PC-3 (cell line): Measurements from ENCODE around the gene RERE. TPM values are rescaled to one million over a fixed set of nuclear protein-coding genes. Genes with fewer than 3 reads are reported as not detected.

Experiments used
- ATAC-seq: fragments of 200-7000 bp; cut with Tn5 transposase; 2 replicates; pipeline ENCODE4 v1.9.1; 2020; ENCODE audit warnings: mild to moderate bottlenecking, moderate library complexity
- BruUV-seq: library from RNA; stranded (reverse); fragments of 400-500 nt; replicated peaks from 2 replicates; lab custom pipeline; 2021; lab: Mats Ljungman, UMichigan
- CTCF ChIA-PET: fragments of 300-600 bp; sonication (Branson Sonifier 250); formaldehyde crosslinking; loops from one replicate; lab custom pipeline; 2022; ENCODE audit warnings: antibody characterized with exemption; lab: Charles Lee
- POLR2A ChIA-PET: fragments of 300-600 bp; sonication (Branson Sonifier 250); formaldehyde crosslinking; loops from one replicate; lab custom pipeline; 2022; ENCODE audit warnings: antibody characterized with exemption; ENCODE audit not compliant: unreplicated experiment; lab: Charles Lee
- DNase-seq: peaks from one replicate; pipeline ENCODE4 v3.0.0-alpha.2; 2015
- H2AFZ ChIP-seq: fragments of 300-600 bp; sonication (generic); 2 replicates; pipeline ENCODE4 v1.6.0; 2016; ENCODE audit warnings: antibody characterized with exemption, low read length
- H3F3A ChIP-seq: fragments of 300-600 bp; sonication (generic); one replicate; pipeline ENCODE4 v1.6.0; 2017; ENCODE audit warnings: antibody characterized with exemption, low read length, control low read depth, mild to moderate bottlenecking; ENCODE audit not compliant: unreplicated experiment
- H3K27ac ChIP-seq: fragments of 300-600 bp; sonication (generic); 2 replicates; pipeline ENCODE4 v1.5.1; 2016; ENCODE audit warnings: mild to moderate bottlenecking, low read length
- H3K27me3 ChIP-seq: fragments of 300-600 bp; sonication (generic); 2 replicates; pipeline ENCODE4 v1.6.1; 2016; ENCODE audit warnings: low read length, mixed read lengths
- H3K36me3 ChIP-seq: fragments of 300-600 bp; sonication (generic); 2 replicates; pipeline ENCODE4 v1.6.1; 2016; ENCODE audit warnings: low read depth, mixed run types, low read length, mixed read lengths
- H3K4me1 ChIP-seq: fragments of 300-600 bp; sonication (generic); 2 replicates; pipeline ENCODE4 v1.5.1; 2016; ENCODE audit warnings: low read length; ENCODE audit not compliant: insufficient read depth
- H3K4me2 ChIP-seq: fragments of 300-600 bp; sonication (generic); 2 replicates; pipeline ENCODE4 v1.6.0; 2016; ENCODE audit warnings: low read length
- H3K4me3 ChIP-seq: fragments of 300-600 bp; sonication (generic); 2 replicates; pipeline ENCODE4 v1.5.1; 2016; ENCODE audit warnings: mild to moderate bottlenecking, low read length, mixed read lengths
- H3K79me2 ChIP-seq: fragments of 300-600 bp; sonication (generic); 2 replicates; pipeline ENCODE4 v1.6.1; 2017; ENCODE audit warnings: low read length, mixed read lengths
- H3K9ac ChIP-seq: fragments of 300-600 bp; sonication (generic); 2 replicates; pipeline ENCODE4 v1.6.0; 2016; ENCODE audit warnings: mild to moderate bottlenecking, low read length
- H3K9me2 ChIP-seq: fragments of 300-600 bp; sonication (generic); replicated peaks from 2 replicates; pipeline ENCODE4 v1.6.1; 2016; ENCODE audit warnings: mixed run types, low read length, mixed read lengths
- H3K9me3 ChIP-seq: fragments of 300-600 bp; sonication (generic); 2 replicates; pipeline ENCODE4 v1.6.1; 2016; ENCODE audit warnings: low read length, mixed read lengths
- H4K20me1 ChIP-seq: fragments of 300-600 bp; sonication (generic); 2 replicates; pipeline ENCODE4 v1.6.1; 2016; ENCODE audit warnings: low read length, mixed read lengths
- EZH2 ChIP-seq: fragments of 300-600 bp; sonication (generic); IDR thresholded peaks from one replicate; pipeline ENCODE4 v1.6.1; 2017; ENCODE audit warnings: antibody characterized with exemption, mild to moderate bottlenecking, low read length; ENCODE audit not compliant: unreplicated experiment
- EZH2phosphoT487 ChIP-seq: fragments of 300-600 bp; sonication (generic); IDR thresholded peaks from 2 replicates; pipeline ENCODE4 v1.6.1; 2018; ENCODE audit warnings: mild to moderate bottlenecking, antibody characterized with exemption, low read length, borderline replicate concordance
- intact Hi-C: fragments of 100-400 bp; cut with micrococcal nuclease; formaldehyde crosslinking; loops from 2 replicates; pipeline ENCODE4 v1.9.0; 2023
- total RNA-seq: library from RNA; depleted of rRNA; stranded (reverse); fragments of >200 nt; gene quantifications from 2 replicates; pipeline ENCODE4 v1.2.3, GENCODE V29; 2014
- TF ChIP-seq, protein P1 (sequence below): fragments of 300-600 bp; sonication (generic); conservative IDR thresholded peaks from 2 replicates; pipeline ENCODE4 v1.5.1; 2017; ENCODE audit warnings: antibody characterized with exemption, low read depth, mild to moderate bottlenecking, low read length

The RERE gene
- total RNA-seq, 1 experiment from 2014 or later: 24.2 TPM

DNA sequence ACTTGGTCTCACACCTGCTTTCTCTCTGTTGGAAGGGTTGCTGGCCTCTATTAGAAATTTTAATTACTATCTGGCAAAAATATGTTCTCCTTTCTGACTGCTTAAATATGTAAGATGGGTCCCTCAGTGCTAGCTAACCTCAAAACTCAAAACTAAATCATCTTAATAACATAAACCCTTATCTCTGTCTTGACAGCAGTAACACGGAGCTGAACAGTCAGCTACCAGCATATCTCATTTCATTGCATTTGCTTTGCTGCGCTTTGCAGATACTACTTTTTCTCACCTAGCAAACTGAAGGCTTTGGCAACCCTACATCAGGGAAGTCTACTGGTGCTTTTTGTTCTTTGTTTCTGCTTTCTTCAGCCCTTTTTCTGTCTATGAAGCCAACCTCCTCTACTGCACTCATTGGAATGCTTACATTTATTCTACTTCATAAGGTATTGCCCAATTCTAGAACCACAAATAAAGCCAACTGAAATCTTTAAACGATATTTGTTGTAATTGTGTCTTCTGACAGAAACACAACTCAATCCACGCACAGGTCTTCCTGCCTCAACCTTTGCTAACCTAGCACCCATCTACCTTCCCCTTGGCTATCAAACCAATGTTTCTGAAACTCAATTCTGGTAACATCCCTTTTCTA is 95.6 kb downstream of the RERE start:
- no peaks in the 10 kb centered on the region for H4K20me1 ChIP-seq
- no peak overlapping the region for H3K27ac ChIP-seq
- ATAC-seq (no peak), DNase-seq (no peak)
- POLR2A ChIA-PET: no interaction called here
- H3K9ac ChIP-seq: no peak overlapping the region
- no peaks in the 10 kb centered on the region for H3K9me2 ChIP-seq
- BruUV-seq: no TSS peak
- no peak overlapping the region for H2AFZ ChIP-seq
- H3K9me3 ChIP-seq: no peaks in the 10 kb centered on the region
- TF ChIP-seq EZH2: no peak
- TF ChIP-seq, protein P1, sequence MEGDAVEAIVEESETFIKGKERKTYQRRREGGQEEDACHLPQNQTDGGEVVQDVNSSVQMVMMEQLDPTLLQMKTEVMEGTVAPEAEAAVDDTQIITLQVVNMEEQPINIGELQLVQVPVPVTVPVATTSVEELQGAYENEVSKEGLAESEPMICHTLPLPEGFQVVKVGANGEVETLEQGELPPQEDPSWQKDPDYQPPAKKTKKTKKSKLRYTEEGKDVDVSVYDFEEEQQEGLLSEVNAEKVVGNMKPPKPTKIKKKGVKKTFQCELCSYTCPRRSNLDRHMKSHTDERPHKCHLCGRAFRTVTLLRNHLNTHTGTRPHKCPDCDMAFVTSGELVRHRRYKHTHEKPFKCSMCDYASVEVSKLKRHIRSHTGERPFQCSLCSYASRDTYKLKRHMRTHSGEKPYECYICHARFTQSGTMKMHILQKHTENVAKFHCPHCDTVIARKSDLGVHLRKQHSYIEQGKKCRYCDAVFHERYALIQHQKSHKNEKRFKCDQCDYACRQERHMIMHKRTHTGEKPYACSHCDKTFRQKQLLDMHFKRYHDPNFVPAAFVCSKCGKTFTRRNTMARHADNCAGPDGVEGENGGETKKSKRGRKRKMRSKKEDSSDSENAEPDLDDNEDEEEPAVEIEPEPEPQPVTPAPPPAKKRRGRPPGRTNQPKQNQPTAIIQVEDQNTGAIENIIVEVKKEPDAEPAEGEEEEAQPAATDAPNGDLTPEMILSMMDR: no peak
- no peak for TF ChIP-seq EZH2phosphoT487
- no peak overlapping the region for H3K4me2 ChIP-seq
- H3K4me3 ChIP-seq: no peak overlapping the region
- CTCF ChIA-PET: no interaction called here
- no peaks in the 10 kb centered on the region for H3K36me3 ChIP-seq
- no peaks in the 10 kb centered on the region for H3F3A ChIP-seq
- intact Hi-C loops: no loop called here
- H3K4me1 ChIP-seq: peaks cover 10% of the 10 kb centered on the region; the same call in 1 of the 2 replicates
- H3K27me3 ChIP-seq: no peaks in the 10 kb centered on the region
- H3K79me2 ChIP-seq: no peaks in the 10 kb centered on the region

DNA sequence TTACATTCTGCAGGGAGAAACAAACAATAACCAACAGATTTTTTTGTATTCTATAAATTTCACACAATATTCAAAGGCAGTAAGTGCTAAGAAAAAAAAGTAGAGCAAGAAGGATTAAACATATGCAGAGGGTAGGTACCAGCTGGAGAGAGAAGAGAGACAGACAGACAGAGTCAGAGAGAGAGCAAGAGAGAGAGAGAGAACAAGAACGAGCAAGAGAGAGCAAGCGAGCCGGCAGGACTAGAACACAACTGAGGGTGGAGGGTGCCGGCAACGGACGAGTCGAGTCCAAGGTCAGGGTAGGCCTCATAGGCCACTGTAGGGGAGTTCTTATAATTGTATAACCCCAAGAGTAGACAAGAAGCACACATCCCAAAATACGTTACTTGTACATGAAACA is 97.1 kb downstream of the RERE start:
- CTCF ChIA-PET: no interaction called here

More for the DNA sequence above, 97.1 kb downstream of the RERE start:
- no peak overlapping the region for H3K27ac ChIP-seq
- no peaks in the 10 kb centered on the region for H4K20me1 ChIP-seq
- BruUV-seq: no TSS peak
- intact Hi-C loops: no loop called here
- no peak overlapping the region for H2AFZ ChIP-seq
- H3K27me3 ChIP-seq: no peaks in the 10 kb centered on the region
- no peak overlapping the region for H3K4me3 ChIP-seq
- no peaks in the 10 kb centered on the region for H3K79me2 ChIP-seq
- no peaks in the 10 kb centered on the region for H3K36me3 ChIP-seq
- H3K4me2 ChIP-seq: no peak overlapping the region
- DNase-seq (no peak), ATAC-seq (no peak)
- peaks cover 10% of the 10 kb centered on the region; the same call in 1 of the 2 replicates for H3K4me1 ChIP-seq
- TF ChIP-seq EZH2 (no peak), EZH2phosphoT487 (no peak)
- TF ChIP-seq, protein P1: no peak
- H3K9ac ChIP-seq: no peak overlapping the region
- no peaks in the 10 kb centered on the region for H3K9me2 ChIP-seq
- no peaks in the 10 kb centered on the region for H3F3A ChIP-seq
- H3K9me3 ChIP-seq: no peaks in the 10 kb centered on the region
- POLR2A ChIA-PET: no interaction called here
